Measurements from ENCODE around the gene TMEM129. TPM values are rescaled to one million over a fixed set of nuclear protein-coding genes. Genes with fewer than 3 reads are reported as not detected.

TMEM129 gene
- total and polyA plus RNA-seq, 10 of the 15 experiments (the other 5 are each of a cell fraction or from before 2014, with no cell fraction given): 0.19 to 24.9 (median 13.2) TPM

DNA sequence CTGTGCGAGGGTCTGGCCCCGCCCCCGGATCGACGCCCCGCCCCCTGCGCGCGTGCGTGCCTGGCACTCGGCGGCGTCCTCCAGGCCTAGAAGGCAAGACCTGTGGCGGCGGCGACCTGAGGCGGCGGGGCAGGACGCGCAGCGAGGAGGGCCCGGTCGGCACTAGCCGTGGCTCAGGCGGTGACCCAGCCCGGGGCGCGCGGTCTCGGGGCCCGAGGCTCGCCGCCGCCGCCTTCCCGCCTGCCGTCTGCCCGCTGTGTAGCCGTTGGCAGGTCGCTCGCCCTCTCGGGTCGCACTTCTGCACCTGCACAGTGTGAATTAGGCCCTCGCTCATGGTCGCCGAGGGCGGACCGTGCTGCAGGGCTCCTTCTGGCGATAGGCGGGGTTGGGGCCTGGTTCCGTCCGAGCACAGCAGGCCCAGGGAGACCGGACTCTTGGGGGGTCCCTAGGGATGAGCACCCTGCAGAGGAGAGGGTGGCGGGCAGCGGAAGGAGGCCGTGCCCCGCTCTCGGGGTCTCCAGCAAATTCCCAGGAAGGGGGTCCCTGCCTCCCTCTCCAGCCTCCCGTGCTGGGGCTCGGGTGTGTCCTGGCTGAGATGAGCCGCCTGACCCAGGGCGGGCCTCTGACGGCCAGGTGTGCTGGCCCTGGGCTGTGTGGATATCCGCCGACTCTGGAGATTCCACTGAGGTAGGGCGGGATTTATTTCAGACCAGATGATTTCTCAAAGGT lies 36.5 kb downstream of the TMEM129 start (continued):
- TF ChIP-seq NKRF (conservative IDR thresholded peaks at IDR 0.05) (peak; percentile 53), EED (IDR thresholded peaks at IDR 0.05; ENCODE audit: low read depth) (no peak), BACH1 (IDR thresholded peaks at IDR 0.05; ENCODE audit: borderline replicate concordance) (peak; percentile 21; the same call in 1 of the 2 replicates), GATAD2B (conservative IDR thresholded peaks at IDR 0.05; ENCODE audit: low read depth) (peak; percentile 4; the same call in 1 of the 2 replicates), BHLHE40 (IDR thresholded peaks at IDR 0.05; ENCODE audit: borderline replicate concordance in 1 of 2, low read depth in 2 of 2, low read length in 1 of 2) (peak in 1 of 2 experiments; percentile 70; a peak in 2 of 4 replicates), DPF2 (IDR thresholded peaks at IDR 0.05) (peak; percentile 14), NR2C2 (IDR thresholded peaks at IDR 0.05; ENCODE audit: borderline replicate concordance, control insufficient read depth, insufficient read length, low read depth) (no peak), SREBF2 (IDR thresholded peaks at IDR 0.05; ENCODE audit: low read length) (no peak), ZNF207 (IDR thresholded peaks at IDR 0.05; ENCODE audit: borderline replicate concordance) (peak; percentile 69; the same call in 1 of the 2 replicates), MLLT1 (IDR thresholded peaks at IDR 0.05) (0 out of 2 replicates have a peak, but pooled peaks have one; percentile 65), POLR2AphosphoS5 (IDR thresholded peaks at IDR 0.05; ENCODE audit: low read length) (peak; percentile 29; the same call in 1 of the 2 replicates), HDAC6 (IDR thresholded peaks at IDR 0.05; ENCODE audit: unreplicated experiment) (no peak), ZSCAN29 (IDR thresholded peaks at IDR 0.05) (no peak), ZNF687 (IDR thresholded peaks at IDR 0.05) (peak; percentile 32)

All from GM12878 (cell line).